ENCODE data around the gene HIVEP1.
A peak's percentile ranks its signal among the peaks of the same experiment; 100 is the strongest.

HIVEP1 gene

GRCh38 chr6:12051861-12052368 is 39.8 kb downstream of the HIVEP1 start:
- DNase-seq = peak; percentile 31

GRCh38 chr6:12058172-12058961 is 46.3 kb downstream of the HIVEP1 start:
- DNase-seq = no peak

GRCh38 chr6:12060780-12061609 is 48.9 kb downstream of the HIVEP1 start:
- peak; percentile 41 for DNase-seq

GRCh38 chr6:12062605-12063004 is 50.5 kb downstream of the HIVEP1 start:
- DNase-seq = no peak

GRCh38 chr6:12064131-12064530 is 52.0 kb downstream of the HIVEP1 start:
- peak; percentile 83 for DNase-seq

- no peak for DNase-seq
Measured at GRCh38 chr6:12064538-12065071, 52.5 kb downstream of the HIVEP1 start.

- DNase-seq = no peak
Measured at GRCh38 chr6:12065321-12066140, 53.4 kb downstream of the HIVEP1 start.

GRCh38 chr6:12066297-12066696 is 54.2 kb downstream of the HIVEP1 start:
- peak; percentile 60 for DNase-seq

- DNase-seq = no peak
Measured at GRCh38 chr6:12068899-12069557, 56.9 kb downstream of the HIVEP1 start.

GRCh38 chr6:12069891-12070529 is 57.9 kb downstream of the HIVEP1 start:
- DNase-seq = no peak

GRCh38 chr6:12071064-12071615 is 59.0 kb downstream of the HIVEP1 start:
- no peak for DNase-seq

- no peak for DNase-seq
Measured at GRCh38 chr6:12075067-12075563, 63.0 kb downstream of the HIVEP1 start.

GRCh38 chr6:12077021-12077710 is 65.1 kb downstream of the HIVEP1 start:
- no peak for DNase-seq

GRCh38 chr6:12078014-12078413 is 65.9 kb downstream of the HIVEP1 start:
- no peak for DNase-seq

GRCh38 chr6:12081771-12082170 is 69.7 kb downstream of the HIVEP1 start:
- DNase-seq = no peak

- no peak for DNase-seq
Measured at GRCh38 chr6:12082368-12082767, 70.3 kb downstream of the HIVEP1 start.

GRCh38 chr6:12083302-12083701 is 71.2 kb downstream of the HIVEP1 start:
- DNase-seq = no peak

GRCh38 chr6:12083763-12084162 is 71.7 kb downstream of the HIVEP1 start:
- no peak for DNase-seq

- DNase-seq = no peak
Measured at GRCh38 chr6:12084681-12085080, 72.6 kb downstream of the HIVEP1 start.

- DNase-seq = no peak
Measured at GRCh38 chr6:12088531-12088930, 76.4 kb downstream of the HIVEP1 start.

Data from fibroblast of skin of right biceps (primary cell).